T-helper 17 cell (primary cell): Measurements from ENCODE around the gene CHCHD5. TPM values are rescaled to one million over a fixed set of nuclear protein-coding genes. Genes with fewer than 3 reads are reported as not detected.
"Not testable (repeated sequence)": the region's sequence is repeated elsewhere in the genome, so short reads cannot be mapped to it uniquely, and the experiment has no call there.

Experiments
- ATAC-seq: fragments of 150-1000 bp; cut with Tn5 transposase; 2 replicates; pipeline ENCODE4 v1.10.0; 2021; ENCODE audit warnings: mild to moderate bottlenecking, moderate library complexity
- DNase-seq, 3 donors: peaks; one replicate each; pipeline versions ENCODE4 v3.0.0 to v3.0.0-alpha.2; 2020 to 2021
- H3K9me3 ChIP-seq: one replicate; pipeline ENCODE4 v1.7.0; 2013; ENCODE audit warnings: low read length, mild to moderate bottlenecking; ENCODE audit not compliant: control insufficient read depth, poor library complexity, severe bottlenecking
- H3K27ac Mint-ChIP-seq: one replicate; pipeline ENCODE4 v1.8.0; 2022; ENCODE audit warnings: mild to moderate bottlenecking, moderate library complexity, mixed read lengths
- H3K27me3 Mint-ChIP-seq: one replicate; pipeline ENCODE4 v1.8.0; 2022; ENCODE audit warnings: mixed read lengths
- H3K36me3 Mint-ChIP-seq: one replicate; pipeline ENCODE4 v1.8.0; 2022; ENCODE audit warnings: low read depth, mixed read lengths
- H3K4me1 Mint-ChIP-seq: one replicate; pipeline ENCODE4 v1.8.0; 2022; ENCODE audit warnings: mild to moderate bottlenecking, mixed read lengths
- H3K4me3 Mint-ChIP-seq: one replicate; pipeline ENCODE4 v1.8.0; 2022; ENCODE audit warnings: mild to moderate bottlenecking, moderate library complexity, mixed read lengths
- total RNA-seq, 4 donors: library from RNA in 2 of 4; stranded (reverse) in 2 of 4; gene quantifications; one replicate each; pipeline ENCODE4 v1.2.3 and lab custom pipeline; 2022 to 2026

Gene CHCHD5
- total RNA-seq, 2 donors from 2014 or later, result 16.6 to 18.4 TPM

- ATAC-seq, result no peak
- Mint-ChIP-seq H3K36me3 (no peaks in the 10 kb centered on the region), H3K4me1 (peaks cover 4% of the 10 kb centered on the region), H3K4me3 (no peak overlapping the region), H3K27ac (no peak overlapping the region), H3K27me3 (no peaks in the 10 kb centered on the region)
- H3K9me3 ChIP-seq, result no peaks in the 10 kb centered on the region
- DNase-seq, result no peak
Observed at GRCh38 chr2:112600634-112601033, 16.2 kb downstream of the CHCHD5 start.

DNA sequence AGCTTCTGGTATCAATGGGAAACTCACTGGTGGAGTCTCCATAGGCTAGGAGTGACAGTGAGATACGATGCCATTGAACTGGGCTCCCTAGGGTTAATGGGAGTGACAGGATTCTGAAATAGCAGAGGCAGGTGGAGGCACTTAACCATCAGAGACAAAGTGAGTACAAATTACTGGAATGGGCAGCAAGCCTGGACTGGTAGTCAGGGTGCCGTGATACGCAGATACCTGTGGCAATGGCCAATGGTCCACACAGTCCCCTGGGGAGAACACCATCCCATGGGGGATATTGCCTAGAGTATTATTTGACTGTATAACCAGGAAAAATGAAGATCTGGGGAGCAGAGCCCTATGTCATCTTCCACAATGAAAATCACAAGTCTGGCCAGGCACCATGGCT, 17.3 kb downstream of the CHCHD5 start:
- H3K4me1 Mint-ChIP-seq, result peaks cover 6% of the 10 kb centered on the region
- no peaks in the 10 kb centered on the region for H3K27me3 Mint-ChIP-seq
- no peak overlapping the region for H3K27ac Mint-ChIP-seq

DNA sequence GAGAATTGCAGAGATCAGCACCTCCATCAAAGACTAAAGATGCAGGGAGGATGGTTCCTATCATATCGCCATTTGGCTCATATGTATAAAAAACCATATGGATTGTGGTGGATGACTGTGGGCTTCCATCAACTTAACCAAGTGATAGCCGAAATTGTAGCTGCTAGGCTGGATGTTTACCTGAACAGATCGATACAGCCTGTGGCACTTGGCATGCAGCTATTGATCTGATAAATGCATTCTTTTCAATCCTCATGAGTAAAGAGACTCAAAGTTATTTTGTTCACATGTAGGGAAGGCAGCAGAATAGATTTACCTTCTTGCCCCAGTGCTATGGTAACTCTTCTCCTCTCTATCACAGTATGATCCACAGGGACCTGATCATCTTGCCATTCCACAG, 18.5 kb downstream of the CHCHD5 start:
- ATAC-seq, result no peak
- H3K9me3 ChIP-seq, result no peaks in the 10 kb centered on the region
- no peaks in the 10 kb centered on the region for H3K27me3 Mint-ChIP-seq
- H3K36me3 Mint-ChIP-seq, result no peaks in the 10 kb centered on the region
- no peak for DNase-seq
- H3K27ac Mint-ChIP-seq, result no peak overlapping the region
- H3K4me1 Mint-ChIP-seq, result peaks cover 6% of the 10 kb centered on the region
- H3K4me3 Mint-ChIP-seq, result no peak overlapping the region

More for the DNA sequence above, 17.3 kb downstream of the CHCHD5 start:
- no peak for ATAC-seq
- Mint-ChIP-seq H3K4me3 (no peak overlapping the region), H3K36me3 (no peaks in the 10 kb centered on the region)
- H3K9me3 ChIP-seq, result no peaks in the 10 kb centered on the region
- DNase-seq, result no peak

DNA sequence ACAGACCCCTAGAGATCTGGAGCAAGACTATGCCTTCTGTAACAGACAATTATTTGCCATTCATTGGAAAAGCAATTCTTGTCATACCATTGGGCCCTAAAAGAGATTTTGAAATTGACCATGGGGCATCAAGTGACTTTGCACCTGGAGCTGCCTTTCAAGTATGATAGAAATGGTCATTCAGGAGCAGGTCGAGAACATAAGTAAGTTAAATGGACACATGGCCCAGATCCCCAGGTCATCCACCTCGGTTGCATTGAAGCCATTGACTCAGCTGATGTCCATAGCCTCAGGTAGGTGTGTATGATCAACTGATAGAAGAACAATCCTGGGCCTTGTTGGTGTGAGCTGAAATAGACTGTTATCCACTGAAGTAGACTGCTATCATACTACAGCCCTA, 19.3 kb downstream of the CHCHD5 start:
- ATAC-seq (no peak), DNase-seq (no peak)
- Mint-ChIP-seq H3K4me3 (no peak overlapping the region), H3K27me3 (no peaks in the 10 kb centered on the region), H3K27ac (no peak overlapping the region), H3K36me3 (no peaks in the 10 kb centered on the region), H3K4me1 (peaks cover 6% of the 10 kb centered on the region)
- no peaks in the 10 kb centered on the region for H3K9me3 ChIP-seq

GRCh38 chr2:112604952-112605351, 20.5 kb downstream of the CHCHD5 start:
- Mint-ChIP-seq H3K27me3 (no peaks in the 10 kb centered on the region), H3K27ac (no peak overlapping the region), H3K4me3 (no peak overlapping the region), H3K4me1 (peaks cover 5% of the 10 kb centered on the region), H3K36me3 (no peaks in the 10 kb centered on the region)
- no peak for DNase-seq
- ATAC-seq, result no peak
- H3K9me3 ChIP-seq, result no peaks in the 10 kb centered on the region

DNA sequence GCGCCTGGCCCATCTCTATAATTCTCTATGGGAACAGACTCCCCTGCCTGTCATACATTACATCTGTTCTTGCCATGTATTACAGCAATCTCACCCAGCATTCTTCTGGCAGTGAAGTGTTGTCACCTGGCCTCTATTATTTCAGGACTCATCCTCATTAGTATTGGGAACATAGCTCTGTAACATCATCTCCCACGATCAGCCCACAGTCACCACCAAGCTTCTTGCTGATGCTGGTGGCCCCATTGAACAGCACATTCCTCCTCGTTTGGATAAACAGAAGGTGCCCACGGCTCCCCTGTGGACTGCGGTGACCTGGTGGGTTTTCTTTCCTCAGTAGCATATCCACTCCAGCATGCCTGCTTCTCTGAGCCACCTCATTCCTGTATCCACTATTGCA, 21.5 kb downstream of the CHCHD5 start:
- DNase-seq (no peak), ATAC-seq (no peak)
- H3K9me3 ChIP-seq, result no peaks in the 10 kb centered on the region
- Mint-ChIP-seq H3K27ac (no peak overlapping the region), H3K27me3 (no peaks in the 10 kb centered on the region), H3K4me1 (peaks cover 2% of the 10 kb centered on the region), H3K4me3 (no peak overlapping the region), H3K36me3 (no peaks in the 10 kb centered on the region)

DNA sequence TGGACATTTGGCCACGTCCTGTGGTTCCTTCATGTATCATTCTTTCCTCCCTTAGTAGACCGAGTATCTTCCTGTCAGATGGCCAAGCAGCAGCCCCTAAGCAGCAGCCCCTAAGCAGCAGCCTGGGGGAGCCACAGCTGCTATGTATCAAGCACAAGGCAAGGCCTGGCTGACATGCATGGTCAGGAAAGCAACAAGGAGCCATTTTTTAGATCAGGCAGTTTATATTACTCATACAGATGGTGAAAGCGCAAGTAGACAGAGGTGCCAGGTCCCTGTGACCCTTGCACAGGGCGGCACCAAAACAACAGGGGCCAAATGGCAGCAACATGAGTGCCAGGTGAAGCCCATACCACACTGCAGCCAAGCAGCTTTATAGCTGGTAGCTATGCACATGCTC, 22.1 kb downstream of the CHCHD5 start:
- no peak overlapping the region for H3K27ac Mint-ChIP-seq
- no peaks in the 10 kb centered on the region for H3K27me3 Mint-ChIP-seq
- DNase-seq (no peak), ATAC-seq (no peak)
- H3K9me3 ChIP-seq, result no peaks in the 10 kb centered on the region
- H3K4me3 Mint-ChIP-seq, result no peak overlapping the region
- peaks cover 2% of the 10 kb centered on the region for H3K4me1 Mint-ChIP-seq
- H3K36me3 Mint-ChIP-seq, result no peaks in the 10 kb centered on the region

- Mint-ChIP-seq H3K4me3 (no peak overlapping the region), H3K27me3 (no peaks in the 10 kb centered on the region), H3K4me1 (peaks cover 2% of the 10 kb centered on the region), H3K27ac (no peak overlapping the region), H3K36me3 (no peaks in the 10 kb centered on the region)
- H3K9me3 ChIP-seq, result no peaks in the 10 kb centered on the region
- ATAC-seq (no peak), DNase-seq (no peak)
Observed at GRCh38 chr2:112607680-112608438, 23.4 kb downstream of the CHCHD5 start.

DNA sequence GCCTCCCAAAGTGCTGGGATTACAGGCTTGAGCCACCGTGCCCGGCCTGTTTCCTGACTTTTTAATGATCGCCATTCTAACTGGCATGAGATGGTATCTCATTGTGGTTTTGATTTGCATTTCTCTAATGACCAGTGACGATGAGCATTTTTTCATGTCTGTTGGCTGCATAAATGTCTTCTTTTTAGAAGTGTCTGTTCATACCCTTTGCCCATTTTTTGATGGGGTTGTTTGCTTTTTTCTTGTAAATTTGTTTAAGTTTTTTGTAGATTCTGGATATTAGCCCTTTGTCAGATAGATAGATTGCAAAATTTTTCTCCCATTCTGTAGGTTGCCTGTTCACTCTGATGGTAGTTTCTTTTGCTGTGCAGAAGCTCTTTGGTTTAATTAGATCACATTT, 24.9 kb downstream of the CHCHD5 start:
- H3K27me3 Mint-ChIP-seq, H3K27ac Mint-ChIP-seq, H3K4me1 Mint-ChIP-seq: not testable (repeated sequence)

GRCh38 chr2:112612283-112612682, 27.9 kb downstream of the CHCHD5 start:
- H3K27me3 Mint-ChIP-seq, ATAC-seq, H3K9me3 ChIP-seq, H3K36me3 Mint-ChIP-seq, H3K27ac Mint-ChIP-seq, DNase-seq, H3K4me3 Mint-ChIP-seq, H3K4me1 Mint-ChIP-seq: not testable (repeated sequence)

More for the DNA sequence above, 24.9 kb downstream of the CHCHD5 start:
- not testable (repeated sequence) for ATAC-seq, H3K9me3 ChIP-seq, H3K36me3 Mint-ChIP-seq, DNase-seq, H3K4me3 Mint-ChIP-seq

GRCh38 chr2:112614201-112614840, 29.9 kb downstream of the CHCHD5 start:
- no peaks in the 10 kb centered on the region for H3K4me1 Mint-ChIP-seq
- H3K27me3 Mint-ChIP-seq, result peaks cover 8% of the 10 kb centered on the region
- no peak overlapping the region for H3K27ac Mint-ChIP-seq
- no peaks in the 10 kb centered on the region for H3K9me3 ChIP-seq
- DNase-seq, result no peak
- no peak overlapping the region for H3K4me3 Mint-ChIP-seq
- peaks cover 2% of the 10 kb centered on the region for H3K36me3 Mint-ChIP-seq
- ATAC-seq, result no peak

DNA sequence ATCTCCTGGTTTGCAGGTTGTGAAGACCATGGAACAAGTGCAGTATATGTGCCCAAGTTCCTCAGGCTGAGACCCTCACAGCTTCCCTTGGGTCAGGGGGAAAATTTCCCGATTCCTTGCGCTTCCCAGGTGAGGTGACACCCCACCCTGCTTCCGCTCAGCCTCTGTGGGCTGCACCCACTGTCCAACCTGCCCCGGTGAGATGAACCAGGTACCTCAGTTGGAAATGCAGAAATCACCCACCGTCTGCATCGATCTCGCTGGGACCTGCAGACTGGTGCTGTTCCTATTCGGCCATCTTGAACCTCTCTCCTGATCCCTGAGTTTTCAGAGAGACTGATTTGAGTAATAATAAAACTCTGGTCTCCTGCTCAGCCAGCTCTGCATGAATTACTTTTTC, 30.6 kb downstream of the CHCHD5 start:
- Mint-ChIP-seq H3K4me1 (no peaks in the 10 kb centered on the region), H3K27me3 (peaks cover 8% of the 10 kb centered on the region), H3K27ac (no peak overlapping the region), H3K4me3 (no peak overlapping the region), H3K36me3 (peaks cover 2% of the 10 kb centered on the region)
- DNase-seq, result no peak
- no peak for ATAC-seq
- no peaks in the 10 kb centered on the region for H3K9me3 ChIP-seq

DNA sequence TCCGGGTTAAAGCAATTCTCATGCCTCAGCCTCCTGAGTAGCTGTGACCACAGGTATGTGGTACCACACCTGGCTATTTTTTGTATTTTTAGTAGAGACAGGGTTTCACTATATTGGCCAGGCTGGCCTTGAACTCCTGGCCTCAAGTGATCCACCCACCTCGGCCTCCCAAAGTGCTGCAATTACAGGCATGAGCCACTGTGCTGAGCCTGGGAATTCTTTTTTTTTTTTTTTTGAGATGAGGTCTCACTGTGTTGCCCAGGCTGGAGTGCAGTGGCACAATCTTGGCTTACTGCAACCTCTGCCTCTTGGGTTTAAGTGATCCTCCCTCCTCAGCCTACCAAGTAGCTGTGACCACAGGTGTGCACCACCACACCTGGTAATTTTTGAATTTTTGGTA, 31.4 kb downstream of the CHCHD5 start:
- not testable (repeated sequence) for H3K27ac Mint-ChIP-seq, ATAC-seq, H3K36me3 Mint-ChIP-seq, H3K4me1 Mint-ChIP-seq, H3K4me3 Mint-ChIP-seq, DNase-seq, H3K27me3 Mint-ChIP-seq, H3K9me3 ChIP-seq

GRCh38 chr2:112618383-112618782, 34.0 kb downstream of the CHCHD5 start:
- H3K4me1 Mint-ChIP-seq, result no peaks in the 10 kb centered on the region
- no peak overlapping the region for H3K27ac Mint-ChIP-seq
- no peak for ATAC-seq

More at GRCh38 chr2:112618383-112618782, 34.0 kb downstream of the CHCHD5 start:
- DNase-seq, result no peak
- H3K9me3 ChIP-seq, result no peaks in the 10 kb centered on the region
- Mint-ChIP-seq H3K27me3 (peaks cover 3% of the 10 kb centered on the region), H3K4me3 (no peak overlapping the region), H3K36me3 (peaks cover 2% of the 10 kb centered on the region)
